GM12872 (cell line): Measurements from ENCODE around the gene SH3GL1.

Experiments used
- CTCF ChIP-seq: IDR thresholded peaks from 3 replicates; pipeline ENCODE4 v1.5.1; 2011; ENCODE audit warnings: low read depth, mild to moderate bottlenecking, low read length, moderate library complexity; ENCODE audit not compliant: insufficient read depth

SH3GL1 gene

DNA sequence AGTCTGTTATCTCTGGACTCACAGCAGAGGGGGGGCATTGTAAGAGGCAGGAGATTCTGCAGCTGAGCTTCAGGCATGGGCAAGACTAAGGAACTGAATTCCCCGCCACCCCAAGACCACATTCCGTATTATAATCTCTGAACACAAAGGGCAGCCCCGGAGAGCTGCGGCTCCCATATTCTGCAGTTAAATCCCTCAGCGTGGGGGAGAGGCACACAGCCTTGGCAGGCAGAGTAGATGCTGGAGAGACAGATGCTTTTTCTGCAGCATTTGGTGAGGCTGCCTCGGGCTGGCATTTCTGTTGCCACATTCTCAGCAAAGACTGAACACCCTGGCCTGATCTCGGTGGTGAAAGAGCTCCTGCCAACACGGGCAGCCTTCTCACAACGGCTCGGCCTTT lies 15.0 kb upstream of the SH3GL1 start:
- no peak for TF ChIP-seq CTCF

- TF ChIP-seq CTCF, result no peak
Observed at GRCh38 chr19:4414800-4415321, 14.5 kb upstream of the SH3GL1 start.

- TF ChIP-seq CTCF, result no peak
Observed at GRCh38 chr19:4414144-4414799, 13.9 kb upstream of the SH3GL1 start.

DNA sequence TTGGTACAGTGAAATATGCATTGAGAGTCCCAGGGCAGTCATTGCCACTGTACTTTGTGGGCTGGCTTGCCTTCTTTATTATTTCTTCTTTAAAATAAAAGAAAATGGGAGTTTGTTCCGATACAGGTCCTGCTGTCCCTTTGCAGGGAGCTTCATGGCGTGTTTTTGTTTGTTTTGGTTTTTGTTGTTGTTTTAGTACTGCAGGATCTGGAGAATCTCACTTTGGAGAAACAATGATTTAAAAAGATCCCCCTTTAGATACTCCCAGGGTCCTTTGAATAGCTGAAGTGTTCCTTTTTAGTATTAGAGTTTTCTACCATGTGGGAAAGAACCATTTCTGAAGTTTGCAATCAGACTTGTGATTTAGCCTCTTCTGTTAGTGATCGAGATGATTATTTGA lies 13.2 kb upstream of the SH3GL1 start:
- TF ChIP-seq CTCF, result no peak

- no peak for TF ChIP-seq CTCF
Observed at GRCh38 chr19:4409123-4409933, 9.0 kb upstream of the SH3GL1 start.

- TF ChIP-seq CTCF, result no peak
Observed at GRCh38 chr19:4406626-4407025, 6.3 kb upstream of the SH3GL1 start.

DNA sequence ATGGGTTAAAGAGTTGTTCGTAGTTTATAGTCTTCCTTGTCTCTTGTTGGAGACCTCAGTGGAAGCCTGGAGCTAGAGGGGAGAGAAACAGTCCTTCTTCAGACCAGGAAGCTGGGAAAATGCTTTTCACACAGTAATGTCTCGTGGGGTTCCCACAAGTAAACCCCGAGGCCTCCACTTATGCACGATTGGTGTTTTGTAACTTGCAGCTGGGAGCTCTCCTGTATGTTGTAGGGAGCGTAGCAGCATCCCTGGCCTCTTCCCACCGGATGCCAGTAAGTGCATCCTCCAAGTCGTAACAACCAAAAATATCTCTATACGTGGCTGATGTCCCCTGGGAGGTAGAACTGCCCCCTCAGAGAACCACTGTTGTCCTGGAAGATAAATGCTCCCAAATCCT lies 5.6 kb upstream of the SH3GL1 start:
- no peak for TF ChIP-seq CTCF
